GM19351 (cell line): Measurements from ENCODE around the gene DMPK.
"Not testable (repeated sequence)": the region's sequence is repeated elsewhere in the genome, so short reads cannot be mapped to it uniquely, and the experiment has no call there.

Experiments
- ATAC-seq: cut with Tn5 transposase; IDR thresholded peaks from one replicate; pipeline ENCODE4 v1.9.1; 2021; ENCODE audit warnings: mild to moderate bottlenecking, moderate library complexity; ENCODE audit not compliant: unreplicated experiment

DMPK gene

DNA sequence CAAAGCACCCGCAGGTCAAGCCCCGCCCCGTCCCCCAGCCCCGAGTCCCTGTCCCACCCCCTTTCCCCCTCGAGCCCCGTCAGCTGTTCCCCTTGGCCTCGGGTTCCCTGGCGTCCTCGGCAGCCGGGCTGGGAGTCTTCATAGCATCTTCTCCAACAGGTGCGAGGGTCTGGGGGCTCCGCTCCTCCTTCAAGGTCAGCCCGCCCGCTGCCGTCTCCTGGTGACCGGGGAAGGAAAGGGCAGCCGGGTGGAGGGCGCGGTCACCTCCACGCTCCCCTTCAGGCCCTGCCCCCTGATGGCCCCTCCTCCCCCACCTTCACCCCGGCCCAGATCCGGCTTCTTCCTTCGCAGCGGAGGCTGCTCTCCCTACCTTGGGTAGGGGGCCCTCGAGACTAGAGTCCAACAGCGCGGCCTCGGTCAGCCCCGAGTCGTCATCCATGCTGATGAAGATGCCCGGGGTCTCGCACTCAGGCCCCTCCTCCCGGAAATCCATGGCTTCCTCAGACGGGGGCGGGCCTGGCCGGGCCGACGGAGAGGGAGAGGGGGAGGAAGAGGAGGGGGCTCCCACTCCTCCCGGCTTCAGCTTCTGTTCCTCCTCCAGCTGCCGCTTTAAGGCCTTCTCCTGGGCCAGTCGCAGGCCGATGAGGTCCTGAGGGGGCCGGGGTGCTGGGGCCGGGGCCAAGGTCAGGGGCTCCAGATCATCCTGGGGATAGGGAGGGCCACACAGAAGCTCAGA is 33.4 kb upstream of the DMPK start:
- ATAC-seq: no peak

DNA sequence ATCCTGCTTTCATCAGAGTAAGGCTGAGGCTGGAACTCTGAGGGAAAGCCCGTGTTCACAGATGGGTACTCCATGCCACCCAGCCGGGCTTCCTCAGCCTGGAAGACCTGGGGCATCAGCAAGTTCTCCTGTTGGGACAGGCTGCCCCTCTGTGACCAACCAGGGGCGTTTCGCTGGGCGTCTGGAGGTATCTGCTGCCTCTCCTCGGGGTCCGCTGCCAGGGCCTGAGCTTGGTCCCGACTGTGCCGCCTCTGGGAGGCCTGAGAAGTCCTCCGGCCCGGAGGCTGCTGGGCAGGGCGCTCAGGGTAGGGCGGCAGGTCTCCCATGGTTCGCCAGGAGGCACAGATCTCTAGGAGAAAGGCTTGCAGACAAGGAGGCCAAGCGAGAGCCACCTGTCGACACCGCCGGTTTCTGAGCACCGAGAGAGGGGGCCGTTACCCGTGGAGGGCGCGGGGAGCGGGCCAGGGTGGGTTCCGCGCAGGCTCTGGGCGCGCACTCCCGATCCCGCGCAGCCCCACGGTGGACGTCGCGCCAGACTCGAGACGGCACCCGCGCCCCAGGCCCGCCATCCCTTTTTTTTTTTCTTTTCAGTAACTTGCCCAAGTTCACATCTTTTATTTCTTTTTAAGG is 32.7 kb upstream of the DMPK start, which contains the start of gene RSPH6A:
Gene RSPH6A, minus strand, starts transcription at position 458 of the 630 bp plus-strand sequence. Its CDS starts 132 bp downstream, at position 326.
- ATAC-seq: no peak

DNA sequence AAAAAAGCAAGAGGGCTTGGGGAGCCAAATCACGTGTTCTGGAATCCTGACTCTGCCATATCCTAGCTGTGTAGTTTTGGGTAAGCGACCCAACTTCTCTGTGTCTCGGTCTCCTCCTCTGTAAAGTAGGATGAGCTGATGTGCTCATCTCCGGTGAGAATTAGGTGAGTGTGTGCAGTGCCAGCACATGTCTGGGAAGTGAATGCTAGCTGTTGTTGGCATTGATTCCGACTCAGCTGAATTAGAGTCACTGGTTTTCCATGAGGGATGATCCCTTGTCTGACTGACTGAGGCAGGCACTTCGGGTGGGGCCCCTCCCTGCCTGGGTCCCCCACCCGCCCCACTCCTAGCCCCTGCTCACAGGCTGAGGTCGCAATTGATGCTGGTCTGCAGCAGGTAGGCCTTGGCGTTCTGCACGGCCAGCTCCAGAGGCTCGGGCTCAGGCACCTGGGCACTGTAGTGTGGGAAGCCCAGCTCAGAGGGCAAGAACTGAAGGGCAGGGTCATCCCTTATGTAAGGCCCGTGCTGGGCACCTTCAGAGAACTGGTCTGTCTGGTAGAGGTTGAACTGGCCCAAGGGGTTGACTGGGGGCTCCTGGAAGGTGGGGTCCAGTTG is 32.0 kb upstream of the DMPK start:
- ATAC-seq: no peak

DNA sequence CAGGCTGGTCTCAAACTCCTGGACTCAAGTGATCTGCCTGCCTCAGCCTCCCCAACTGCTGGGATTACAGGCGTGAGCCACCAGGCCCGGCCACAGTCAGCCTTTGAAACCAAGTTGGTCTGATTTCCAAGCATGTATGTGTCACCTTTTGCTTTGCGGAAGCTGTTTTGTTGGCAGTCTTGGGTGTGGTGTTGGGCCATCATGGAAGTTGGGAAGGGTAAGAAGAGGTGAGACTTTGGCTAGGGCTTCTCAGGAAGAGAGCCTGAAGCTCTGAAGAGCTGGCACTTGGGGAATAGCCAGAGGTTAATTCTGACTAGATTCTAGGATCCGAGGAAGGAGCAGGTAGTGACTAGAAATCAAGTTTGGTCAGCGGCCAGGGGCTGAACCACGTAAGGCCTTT is 30.0 kb upstream of the DMPK start:
- no peak for ATAC-seq

DNA sequence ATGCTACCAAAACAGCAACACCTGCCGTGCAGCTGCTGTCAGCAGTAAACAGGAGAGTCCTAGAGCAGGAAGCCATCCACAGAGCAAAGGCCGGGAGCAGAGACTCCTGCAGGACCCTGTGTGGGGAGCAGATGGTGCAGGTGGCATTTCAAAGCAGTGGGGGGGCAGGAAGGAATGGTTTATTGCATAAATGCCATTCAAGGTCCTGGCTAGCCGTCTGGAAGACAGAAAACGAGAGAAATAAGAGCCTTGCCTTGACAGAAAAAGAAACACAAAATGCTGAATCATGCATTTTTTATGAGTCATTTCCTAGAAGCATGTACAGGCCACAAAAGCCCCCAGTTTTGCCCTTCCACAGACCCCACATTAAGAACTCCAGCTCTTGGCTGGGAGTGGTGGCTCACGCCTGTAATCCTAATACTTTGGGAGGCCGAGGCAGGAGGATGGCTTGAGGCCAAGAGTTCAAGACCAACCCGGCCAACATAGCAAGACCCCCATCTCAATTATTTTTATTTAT is 27.4 kb upstream of the DMPK start:
- no peak for ATAC-seq

DNA sequence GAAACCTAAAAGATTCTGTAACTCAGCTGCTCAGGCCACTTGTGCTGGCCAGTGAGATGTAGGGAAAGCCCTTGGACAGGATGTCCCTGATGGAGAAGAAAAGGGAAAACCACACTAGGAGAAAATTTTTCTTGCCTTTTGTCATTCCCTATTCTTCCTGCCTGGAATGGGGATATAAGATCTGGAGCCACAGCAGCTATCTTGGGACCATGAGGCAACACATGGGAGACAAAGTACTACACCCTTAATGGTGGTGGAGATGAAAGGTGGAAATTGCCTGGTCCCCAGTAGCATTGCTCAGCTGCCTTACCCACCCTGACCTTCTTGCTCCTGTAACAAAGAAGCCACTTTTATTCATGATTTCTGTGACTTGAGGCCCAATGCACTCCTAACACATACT is 23.4 kb upstream of the DMPK start:
- ATAC-seq: no peak

DNA sequence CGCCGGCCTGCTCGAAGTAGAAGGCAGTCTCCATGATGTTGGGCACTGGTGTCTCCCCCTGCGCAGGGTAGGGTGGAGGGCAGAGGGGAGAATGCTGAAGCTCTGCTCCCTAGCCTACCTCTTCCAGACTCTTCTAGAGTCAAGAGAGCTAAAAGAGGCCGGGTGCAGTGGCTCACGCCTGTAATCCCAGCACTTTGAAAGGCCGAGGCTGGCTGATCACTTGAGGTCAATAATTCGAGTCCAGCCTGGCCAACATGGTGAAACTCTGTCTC is 22.6 kb upstream of the DMPK start:
- no peak for ATAC-seq

DNA sequence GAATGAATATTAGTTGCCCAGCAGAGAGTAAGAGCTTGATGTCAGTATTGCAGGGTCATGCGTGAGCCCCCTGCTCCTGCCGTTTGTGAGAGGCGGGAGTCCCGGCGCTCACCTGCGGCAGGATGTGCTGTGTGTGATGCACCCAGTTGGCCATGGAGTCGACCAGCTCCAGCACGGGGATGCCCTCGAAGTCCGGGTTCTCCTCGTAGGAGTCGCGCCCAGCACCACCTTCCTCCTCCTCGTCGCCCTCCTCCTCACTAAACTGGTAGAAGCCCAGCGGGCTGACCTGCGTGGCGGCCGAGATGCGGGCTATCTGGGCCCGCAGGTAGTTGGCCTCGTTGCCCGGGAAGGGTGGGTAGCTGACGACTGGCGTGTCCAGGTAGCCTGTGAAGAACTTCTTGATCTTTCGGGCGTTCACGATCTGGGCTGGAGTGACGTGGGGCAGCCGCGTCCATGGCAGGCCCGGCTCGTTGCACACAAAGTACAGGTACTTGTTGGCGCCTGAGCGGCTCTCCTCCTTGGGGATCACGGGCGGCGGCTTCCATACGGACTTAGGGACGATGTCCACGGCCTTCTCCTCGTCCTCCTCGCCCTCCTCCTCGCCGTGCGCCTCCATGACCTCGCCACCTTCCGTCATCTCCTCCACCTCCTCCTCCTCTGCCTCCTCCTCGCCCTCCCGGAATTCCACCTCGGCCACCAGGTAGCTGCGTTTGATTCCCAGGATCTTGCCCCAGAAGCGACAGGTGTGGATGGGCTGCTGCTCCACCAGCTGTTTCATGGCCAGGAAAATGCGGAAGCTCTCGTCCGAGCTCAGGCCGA is 22.1 kb upstream of the DMPK start:
- ATAC-seq: no peak

DNA sequence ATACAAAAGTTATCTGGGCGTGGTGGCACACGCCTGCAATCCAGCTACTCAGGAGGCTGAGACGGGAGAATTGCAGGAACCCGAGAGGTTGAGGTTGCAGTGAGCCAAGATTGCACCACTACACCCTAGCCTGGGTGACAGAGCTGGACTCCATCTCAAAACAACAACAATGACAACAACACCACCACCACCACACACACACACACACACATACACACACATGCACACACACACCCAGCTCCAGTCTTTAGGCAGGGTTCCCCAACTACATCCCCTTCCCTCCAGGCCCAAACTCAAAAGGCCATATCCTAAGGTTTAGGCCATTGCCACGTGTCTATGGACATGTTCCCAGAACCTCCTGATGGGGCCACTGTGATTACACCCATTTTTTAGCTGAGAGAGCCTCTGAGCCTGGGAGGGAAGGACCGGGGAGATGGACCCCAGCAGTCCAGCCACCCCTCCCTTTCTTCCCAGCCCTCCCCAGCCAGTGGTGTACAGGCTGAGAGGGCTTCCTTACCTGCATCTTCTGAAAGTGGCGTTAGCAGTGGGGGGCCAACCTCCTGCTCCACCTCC is 19.4 kb upstream of the DMPK start:
- no peak for ATAC-seq

DNA sequence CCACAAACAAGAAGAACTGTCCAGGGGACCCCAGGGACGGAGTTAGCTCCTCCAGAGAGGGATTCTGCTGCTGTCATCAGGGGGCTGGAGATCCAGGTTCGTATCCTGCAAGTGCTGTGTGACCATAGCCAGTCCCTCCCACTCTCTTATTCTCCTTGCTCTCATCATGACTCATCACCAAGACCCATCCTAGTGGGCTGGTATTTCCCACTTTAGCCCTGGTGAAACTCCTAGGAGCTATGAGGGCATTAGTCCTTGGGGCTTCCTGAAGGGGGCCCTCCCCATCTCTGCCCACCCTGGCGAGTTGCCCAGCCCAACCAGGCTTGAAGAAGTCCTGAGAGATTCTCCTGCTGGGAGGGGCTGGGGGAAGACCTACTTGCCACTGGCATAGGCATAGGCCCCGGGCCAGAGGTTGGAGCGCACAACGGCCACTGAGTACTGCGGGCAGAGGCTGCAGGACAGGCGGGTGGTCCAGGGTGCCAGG is 17.8 kb upstream of the DMPK start:
- no peak for ATAC-seq

DNA sequence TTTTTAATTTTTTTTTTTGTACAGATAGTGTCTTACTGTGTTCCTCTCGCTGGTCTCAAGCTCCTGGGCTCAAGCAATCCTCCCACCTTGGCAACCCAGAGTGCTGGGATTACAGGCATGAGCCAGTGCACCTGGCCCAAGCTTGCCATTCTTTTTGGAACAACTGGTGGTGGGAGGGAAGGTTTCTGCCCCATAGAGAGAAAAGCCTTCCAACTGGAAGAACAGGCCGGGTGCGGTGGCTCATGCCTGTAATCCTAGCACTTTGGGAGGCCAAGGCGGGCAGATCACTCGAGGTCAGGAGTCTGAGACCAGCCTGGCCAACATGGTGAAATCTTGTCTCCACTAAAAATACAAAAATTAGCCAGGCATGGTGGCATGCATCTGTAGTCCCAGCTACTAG is 17.3 kb upstream of the DMPK start:
- ATAC-seq: not testable (repeated sequence)

DNA sequence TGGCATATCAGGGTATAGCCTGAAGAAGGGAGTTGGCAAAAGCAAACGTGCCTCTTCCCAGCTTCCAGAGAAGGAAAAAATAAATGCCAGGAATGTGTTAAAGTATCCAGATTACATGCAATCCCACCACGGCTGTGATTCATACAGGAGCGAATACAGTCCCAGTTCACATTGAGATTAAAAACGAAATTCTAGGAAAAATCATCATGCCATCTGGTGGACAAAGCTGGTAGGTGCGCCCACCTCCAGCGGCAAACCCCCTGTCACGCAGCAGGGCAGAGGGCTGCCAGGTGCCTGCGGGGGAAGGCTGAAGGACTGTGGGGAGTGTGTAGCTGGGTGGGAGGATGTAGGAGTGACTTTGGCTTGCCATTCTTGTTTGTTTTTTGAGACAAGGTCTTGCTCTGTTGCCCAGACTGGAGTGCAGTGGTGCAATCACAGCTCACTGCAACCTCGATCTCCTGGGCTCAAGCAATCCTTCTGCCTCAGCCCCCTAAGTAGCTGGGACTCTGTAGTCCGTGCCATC is 16.8 kb upstream of the DMPK start:
- no peak for ATAC-seq

DNA sequence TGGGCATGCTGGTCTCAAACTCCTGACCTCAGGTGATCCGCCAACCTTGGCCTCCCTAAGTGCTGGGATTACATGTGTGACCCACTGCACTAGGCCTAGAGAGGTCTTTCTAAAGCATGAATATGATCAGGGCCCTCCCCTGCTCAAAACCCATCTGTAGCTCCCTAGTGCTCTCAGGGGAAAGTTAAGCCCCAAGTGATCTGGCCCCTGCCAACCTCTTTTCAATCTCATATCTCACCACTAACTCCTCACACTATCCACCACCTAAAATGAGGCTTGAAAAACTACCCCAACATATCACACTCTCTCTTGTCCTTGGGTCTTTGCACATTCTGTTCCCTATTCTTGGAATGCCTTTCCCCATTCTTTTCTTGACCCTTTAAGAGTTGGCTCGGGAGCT is 12.3 kb upstream of the DMPK start:
- ATAC-seq: no peak

DNA sequence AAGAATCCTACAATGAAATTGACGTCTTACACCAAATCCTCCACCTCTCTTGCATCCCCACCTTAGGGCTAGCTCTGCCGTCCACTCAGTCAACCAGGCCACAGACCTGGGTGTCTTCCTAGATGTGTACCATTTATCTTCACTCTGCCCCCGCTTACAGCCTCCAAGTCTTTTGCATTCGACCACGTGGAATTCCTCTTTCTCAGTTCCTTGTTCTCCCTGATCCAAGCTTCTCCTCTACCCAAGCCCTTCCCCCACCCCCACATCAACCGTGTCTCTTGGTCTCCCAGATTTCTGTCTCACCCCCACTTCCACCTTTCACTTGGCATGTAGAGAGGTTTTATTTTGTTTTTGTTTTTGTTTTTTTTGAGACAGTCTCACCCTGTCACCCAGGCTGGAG is 11.6 kb upstream of the DMPK start:
- ATAC-seq: no peak

DNA sequence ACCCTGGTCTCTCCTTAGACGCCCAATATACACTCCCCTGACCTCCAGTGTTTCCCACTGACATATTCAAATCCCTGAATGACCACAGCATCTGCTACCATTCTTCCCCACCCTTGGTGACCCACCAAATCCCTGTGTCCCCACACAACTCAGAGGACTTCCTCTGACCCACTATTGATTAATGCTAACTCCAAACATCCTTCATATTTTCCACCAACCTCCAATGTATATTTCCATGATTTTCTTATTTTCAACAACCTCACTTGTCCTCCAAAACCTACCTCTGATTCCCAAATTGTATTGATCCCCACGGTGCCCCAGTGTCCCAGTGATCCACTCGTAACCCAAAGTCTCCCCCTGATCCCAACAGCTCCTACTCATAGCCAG is 10.9 kb upstream of the DMPK start:
- no peak for ATAC-seq

DNA sequence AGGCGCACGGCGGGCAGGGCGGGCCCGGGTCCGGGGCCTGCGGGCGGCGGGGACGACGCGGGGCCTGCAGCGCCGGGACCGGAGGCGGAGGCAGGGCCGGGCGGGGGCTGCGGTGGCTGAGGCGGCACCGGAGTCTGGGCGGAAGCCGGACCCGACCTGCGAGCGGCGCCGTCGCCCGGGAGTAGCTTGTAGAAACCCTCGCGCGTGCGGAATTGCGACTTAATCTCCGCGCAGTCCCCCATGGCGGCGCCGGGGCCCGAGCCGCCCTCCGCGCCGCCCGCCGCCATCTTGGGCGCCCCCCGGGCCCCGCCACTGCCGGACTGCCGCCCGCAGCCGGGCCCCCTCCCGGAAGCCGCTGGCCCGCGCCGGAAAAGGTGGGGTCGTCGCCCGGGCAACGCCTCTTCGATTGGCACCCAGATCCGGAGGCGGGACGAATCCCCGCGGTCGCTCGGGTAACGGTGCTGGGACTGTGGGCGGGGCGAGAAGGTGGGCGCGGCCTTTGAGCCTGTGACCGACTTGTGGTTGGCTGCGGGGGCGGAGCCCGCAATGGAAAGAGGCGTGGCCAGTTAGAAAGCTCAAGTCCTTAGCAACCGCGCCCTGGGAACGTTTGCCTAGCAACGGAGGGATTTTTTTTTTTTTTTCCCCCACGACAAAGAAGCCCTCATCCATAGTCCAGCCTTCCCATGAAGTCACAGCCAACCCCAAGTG is 10.3 kb upstream of the DMPK start, which contains the start of gene DMWD:
Gene DMWD, minus strand, starts transcription at position 376 of the 708 bp plus-strand sequence. Its CDS starts 89 bp downstream, at position 287.
- peak; percentile 91 for ATAC-seq

DNA sequence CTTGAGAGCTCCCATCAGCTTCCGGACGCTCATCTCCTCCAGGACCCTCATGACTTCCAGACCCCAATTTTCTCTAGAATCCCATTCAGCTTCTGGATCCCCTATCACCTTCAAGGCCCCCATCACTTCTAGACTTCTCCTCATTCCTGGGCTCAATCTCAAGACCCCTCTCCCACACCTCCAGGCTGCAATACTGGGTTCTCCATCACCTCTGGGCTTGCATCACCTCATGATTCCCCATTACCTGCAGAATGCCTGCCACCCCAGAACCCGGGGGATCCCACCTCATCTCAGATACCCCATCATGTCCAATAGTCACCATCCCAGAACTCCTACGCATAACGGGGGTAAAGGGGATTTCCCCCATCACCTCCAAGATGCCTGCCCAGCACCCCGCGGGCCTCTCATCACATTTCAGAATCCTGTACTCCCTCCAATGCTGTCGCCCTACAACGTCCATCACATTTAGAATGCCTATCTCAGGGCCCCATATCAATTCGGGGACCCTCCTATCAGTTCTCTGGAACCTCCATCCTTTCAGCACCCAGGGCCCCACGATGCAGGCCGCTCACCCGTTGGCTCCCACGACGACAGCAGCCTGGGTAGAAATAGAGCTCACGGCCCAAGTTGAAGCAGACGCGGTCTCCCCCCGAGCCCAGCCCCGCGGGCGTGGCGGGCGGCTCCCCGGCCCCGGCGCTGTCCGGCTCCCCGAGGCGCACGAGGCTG is 9.6 kb upstream of the DMPK start:
- peak; percentile 12 for ATAC-seq

DNA sequence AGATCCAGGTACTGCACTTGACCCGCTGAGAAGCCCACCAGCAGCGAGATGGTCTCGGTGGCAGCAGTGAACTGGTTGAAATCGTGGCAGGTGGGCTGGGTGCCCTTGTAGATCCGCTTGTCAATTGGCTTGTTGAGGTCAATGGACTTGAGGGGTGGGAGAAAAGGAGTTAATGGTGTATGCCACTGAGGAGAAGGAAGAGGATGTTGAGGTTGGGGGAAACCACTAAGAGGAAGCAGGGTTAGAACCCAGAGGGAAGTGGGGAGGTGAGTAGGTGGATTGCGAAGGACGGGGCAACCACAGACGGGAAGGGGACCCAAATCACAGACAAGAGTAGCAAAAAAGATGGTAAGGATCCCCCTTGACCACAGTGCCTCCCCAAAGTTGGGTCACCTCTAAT is 8.7 kb upstream of the DMPK start:
- no peak for ATAC-seq

DNA sequence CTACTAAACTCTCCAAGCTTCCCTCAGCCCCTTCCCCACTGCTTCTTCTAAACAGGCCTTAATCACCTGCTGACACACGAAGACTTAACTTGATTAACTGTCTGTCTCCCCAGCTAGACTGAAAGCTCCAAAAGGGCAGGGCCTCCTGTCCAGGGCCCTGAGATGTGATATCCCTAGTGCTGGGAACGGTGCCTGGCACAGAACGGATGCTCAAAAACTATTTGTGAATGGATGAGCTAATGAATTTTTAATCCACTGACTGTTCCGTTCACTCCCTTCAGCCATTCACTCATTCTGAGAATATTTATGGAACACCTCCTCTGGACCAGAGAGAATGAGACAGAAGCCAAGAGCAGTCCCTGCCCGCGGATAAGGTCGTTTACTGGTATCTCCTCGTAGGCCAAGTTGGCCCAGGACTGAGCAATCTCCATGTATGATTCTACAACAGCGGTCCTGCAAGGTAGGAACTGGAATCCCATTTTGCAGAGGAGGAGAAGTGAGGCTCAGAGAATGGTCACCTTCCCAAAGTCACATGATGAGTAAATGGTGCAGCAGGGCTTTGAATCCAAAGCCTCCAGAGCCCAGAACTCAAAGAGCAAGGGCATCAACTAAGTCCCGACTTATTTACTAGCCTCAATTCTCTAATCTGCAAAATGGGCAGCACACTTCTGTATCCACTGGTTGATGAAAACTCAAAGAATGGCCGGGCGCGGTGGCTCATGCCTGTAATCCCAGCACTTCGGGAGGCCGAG is 6.9 kb upstream of the DMPK start:
- no peak for ATAC-seq
